ENCODE data around the gene OR7A10. TPM values are rescaled to one million over a fixed set of nuclear protein-coding genes. Genes with fewer than 3 reads are reported as not detected.

The OR7A10 gene
- not detected for total RNA-seq
- polyA plus RNA-seq, result not detected
- long read RNA-seq, donor 1, result 0 reads
- long read RNA-seq, donor 2, result 0 reads
- long read RNA-seq, donor 3, result 0 reads
- long read RNA-seq, donor 4, result 0 reads
- long read RNA-seq, donor 5, result 0 reads
- long read RNA-seq, donor 6, result 0 reads
- long read RNA-seq, donor 7, result 0 reads
- long read RNA-seq, donor 8, result 0 reads
- long read RNA-seq, donor 9, result 0 reads
- long read RNA-seq, donor 10, result 0 reads

GRCh38 chr19:14848822-14849221 lies at the start of gene OR7A10:
TSS of gene OR7A10 (minus strand) at chr19:14848922. CDS start at chr19:14841877, 7,045 bp downstream.
- TF ChIP-seq POLR2AphosphoS5 (IDR thresholded peaks at IDR 0.05) (no peak), POLR2A (IDR thresholded peaks at IDR 0.05) (no peak), CTCF (IDR thresholded peaks at IDR 0.05) (no peak), EP300 (IDR thresholded peaks at IDR 0.05) (no peak)
- no peaks in the 10 kb centered on the region for H3K9me3 ChIP-seq
- intact Hi-C loops (cut with DNase I; ENCODE audit: low total_unique reads), result no loop called here
- peaks cover 0 to 20% (median 0%) of the 10 kb centered on the region in 3 donors for H3K27me3 ChIP-seq
- no peaks in the 10 kb centered on the region for H3K36me3 ChIP-seq
- no peaks in the 10 kb centered on the region for H3K4me1 ChIP-seq
- H3K4me3 ChIP-seq, result no peak within 1 kb of the TSS
- no peak within 1 kb of the TSS for H3K27ac ChIP-seq
- 74 to 84% (median 79%) methylated on average over 5 of the region's 5 CpGs for WGBS, 5 donors
- DNase-seq, result no peak

- no peak overlapping the region for H3K4me3 ChIP-seq
- no peaks in the 10 kb centered on the region for H3K9me3 ChIP-seq
- H3K36me3 ChIP-seq, result no peaks in the 10 kb centered on the region
- peaks cover 0 to 8% (median 4%) of the 10 kb centered on the region in 4 donors for H3K4me1 ChIP-seq
- H3K27me3 ChIP-seq, result peaks cover 0 to 33% (median 0%) of the 10 kb centered on the region in 3 donors
- 37 to 45% (median 41%) methylated on average over 10 of the region's 10 CpGs for WGBS, 5 donors
- no peak for TF ChIP-seq CTCF (IDR thresholded peaks at IDR 0.05)
- TF ChIP-seq EP300 (IDR thresholded peaks at IDR 0.05), result no peak
- TF ChIP-seq POLR2A (IDR thresholded peaks at IDR 0.05), result no peak
- TF ChIP-seq POLR2AphosphoS5 (IDR thresholded peaks at IDR 0.05), result no peak
- intact Hi-C loops (cut with DNase I; ENCODE audit: low total_unique reads), result no loop called here
- H3K27ac ChIP-seq, result no peak overlapping the region
- DNase-seq, result peak in 1 of 2 donors; percentile 2
Observed at GRCh38 chr19:14890643-14891379, 42.1 kb upstream of the OR7A10 start.

DNA sequence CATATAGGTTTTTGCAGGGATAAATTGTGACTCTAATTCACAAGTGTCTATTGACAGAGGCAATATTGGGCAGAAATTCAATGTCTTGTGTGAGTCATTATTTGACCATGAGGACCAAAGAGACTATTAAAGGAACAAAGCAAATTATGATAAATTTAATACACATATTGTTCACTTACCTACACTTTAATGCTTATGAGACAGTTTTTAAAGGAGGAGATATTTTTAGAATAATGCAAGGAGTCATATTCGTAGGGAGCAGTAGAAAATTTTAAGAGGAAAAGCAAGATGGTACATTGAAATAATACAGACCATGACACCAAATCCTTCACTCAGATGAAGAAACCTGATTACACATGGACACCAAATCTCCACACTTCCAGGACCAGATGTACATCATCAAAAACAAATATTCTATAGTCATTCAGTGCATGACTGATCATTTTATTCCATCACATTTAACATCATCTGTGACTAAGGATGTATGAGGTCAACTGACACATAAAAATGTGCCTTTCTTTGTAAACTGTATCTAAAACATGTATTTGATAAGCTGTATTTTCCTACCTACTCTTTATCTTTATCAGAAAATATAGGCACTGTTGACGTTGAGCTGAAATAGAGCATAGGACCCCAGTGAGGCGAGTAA lies 41.4 kb upstream of the OR7A10 start:
- Histone ChIP-seq H3K9me3 (no peaks in the 10 kb centered on the region), H3K4me3 (no peak overlapping the region), H3K27me3 (peaks cover 0 to 31% (median 0%) of the 10 kb centered on the region in 3 donors), H3K27ac (no peak overlapping the region), H3K36me3 (no peaks in the 10 kb centered on the region), H3K4me1 (peaks cover 0 to 8% (median 4%) of the 10 kb centered on the region in 4 donors)
- intact Hi-C loops (cut with DNase I; ENCODE audit: low total_unique reads), result loop anchor here (5.0 kb wide), 1 partner anchor 313 kb away; no protein-coding TSS in a partner anchor
- DNase-seq, result no peak
- 39 to 61% (median 46%) methylated on average over 3 of the region's 3 CpGs for WGBS, 5 donors
- TF ChIP-seq POLR2AphosphoS5 (IDR thresholded peaks at IDR 0.05), result no peak
- TF ChIP-seq POLR2A (IDR thresholded peaks at IDR 0.05), result no peak
- no peak for TF ChIP-seq EP300 (IDR thresholded peaks at IDR 0.05)
- TF ChIP-seq CTCF (IDR thresholded peaks at IDR 0.05), result no peak

- TF ChIP-seq CTCF (IDR thresholded peaks at IDR 0.05) (no peak), POLR2A (IDR thresholded peaks at IDR 0.05) (no peak), EP300 (IDR thresholded peaks at IDR 0.05) (no peak), POLR2AphosphoS5 (IDR thresholded peaks at IDR 0.05) (no peak)
- H3K27ac ChIP-seq, result no peak within 1 kb of the TSS
- no peaks in the 10 kb centered on the region for H3K36me3 ChIP-seq
- H3K4me1 ChIP-seq, result peaks cover 0 to 8% (median 4%) of the 10 kb centered on the region in 4 donors
- H3K9me3 ChIP-seq, result no peaks in the 10 kb centered on the region
- peaks cover 0 to 14% (median 0%) of the 10 kb centered on the region in 3 donors for H3K27me3 ChIP-seq
- H3K4me3 ChIP-seq, result no peak within 1 kb of the TSS
- intact Hi-C loops (cut with DNase I; ENCODE audit: low total_unique reads), result loop anchor here (5.0 kb wide), 1 partner anchor 309 kb away; no protein-coding TSS in a partner anchor
- no peak for DNase-seq
- 51 to 61% (median 53%) methylated on average over 4 of the region's 4 CpGs for WGBS, 5 donors
Observed at GRCh38 chr19:14886032-14886431, 37.3 kb upstream of the OR7A10 start, which contains the start of gene OR7A17. TSS of gene OR7A17 (minus strand) at chr19:14886132. CDS start at chr19:14881355, 4,777 bp downstream.

Data from stomach (tissue), 19 donors.